H1 (cell line): ENCODE data around the gene PAPSS2. TPM values are rescaled to one million over a fixed set of nuclear protein-coding genes. Genes with fewer than 3 reads are reported as not detected.
"Not testable (repeated sequence)": the region's sequence is repeated elsewhere in the genome, so short reads cannot be mapped to it uniquely, and the experiment has no call there.

Experiments
- CTCF ChIA-PET: fragments of 300-600 bp; sonication (Branson Sonifier 250); formaldehyde crosslinking; loops from one replicate; lab custom pipeline; 2021; ENCODE audit not compliant: partially characterized antibody; lab: Charles Lee
- POLR2A ChIA-PET: fragments of 300-600 bp; sonication (Branson Sonifier 250); formaldehyde crosslinking; loops from one replicate; lab custom pipeline; 2021; ENCODE audit warnings: inconsistent platforms; ENCODE audit not compliant: partially characterized antibody; lab: Charles Lee
- DNase-seq, 2 experiments: peaks; one replicate each; pipeline versions ENCODE4 v3.0.0 to v3.0.0-alpha.2; 2010 to 2022; ENCODE audit warnings: low spot score in 2 of 2, low read depth in 1 of 2, mixed read lengths in 1 of 2
- FAIRE-seq: peaks from 2 replicates; lab custom pipeline; 2011; peaks lifted over from hg19 to GRCh38; lab: Jason Lieb, UNC
- H2AFZ ChIP-seq: 2 replicates; pipeline ENCODE4 v1.8.1; 2012; ENCODE audit warnings: low read length, inconsistent platforms
- H2AK5ac ChIP-seq: 2 replicates; pipeline ENCODE4 v1.6.1; 2013; ENCODE audit warnings: low read depth, low read length
- H2BK120ac ChIP-seq: replicated peaks from 2 replicates; pipeline ENCODE3; 2013; ENCODE audit warnings: low read depth, low read length, inconsistent platforms
- H2BK12ac ChIP-seq: 2 replicates; pipeline ENCODE4 v1.6.1; 2013; ENCODE audit warnings: low read depth, low read length
- H2BK15ac ChIP-seq: 2 replicates; pipeline ENCODE4 v1.6.1; 2013; ENCODE audit warnings: low read length
- H2BK20ac ChIP-seq: 2 replicates; pipeline ENCODE4 v1.6.1; 2013; ENCODE audit warnings: low read length
- H2BK5ac ChIP-seq: 2 replicates; pipeline ENCODE4 v1.6.1; 2013; ENCODE audit warnings: low read depth, low read length
- H3K14ac ChIP-seq: 2 replicates; pipeline ENCODE4 v1.6.1; 2013; ENCODE audit warnings: inconsistent platforms; ENCODE audit not compliant: insufficient read length
- H3K18ac ChIP-seq: 2 replicates; pipeline ENCODE4 v1.6.1; 2013; ENCODE audit warnings: low read length; ENCODE audit errors: extremely low read depth
- H3K23ac ChIP-seq: 2 replicates; pipeline ENCODE4 v1.6.1; 2013; ENCODE audit warnings: inconsistent platforms; ENCODE audit not compliant: insufficient read length
- H3K23me2 ChIP-seq: 2 replicates; pipeline ENCODE4 v1.6.1; 2013; ENCODE audit warnings: low read depth, low read length
- H3K27ac ChIP-seq: 2 replicates; pipeline ENCODE4 v1.6.1; 2011; ENCODE audit warnings: low read depth, low read length, inconsistent platforms
- H3K27me3 ChIP-seq, 4 experiments: replicated peaks in 1 of 4; 1 replicate in 1 of 4; 2 replicates in 3 of 4; pipeline versions ENCODE4 v1.6.1 to v1.8.1; 2011 to 2013; ENCODE audit warnings: low read length in 3 of 4, mild to moderate bottlenecking in 3 of 4, inconsistent platforms in 2 of 4, mixed read lengths in 2 of 4, moderate library complexity in 1 of 4; ENCODE audit not compliant: control insufficient read depth in 3 of 4, insufficient read depth in 3 of 4; ENCODE audit errors: extremely low read depth in 1 of 4
- H3K36me3 ChIP-seq, 4 experiments: 2 replicates each; pipeline versions ENCODE4 v1.6.1 to v1.8.1; 2011 to 2013; ENCODE audit warnings: mild to moderate bottlenecking in 4 of 4, low read length in 3 of 4, moderate library complexity in 2 of 4, control low read depth in 1 of 4, inconsistent platforms in 1 of 4; ENCODE audit not compliant: insufficient read depth in 4 of 4, control insufficient read depth in 2 of 4
- H3K4ac ChIP-seq: replicated peaks from 2 replicates; pipeline ENCODE3; 2013; ENCODE audit warnings: low read length, low read depth, mixed read lengths, inconsistent platforms; ENCODE audit not compliant: insufficient read length
- H3K4me1 ChIP-seq, 4 experiments: replicated peaks in 1 of 4; 1 replicate in 1 of 4; 2 replicates in 3 of 4; pipeline versions ENCODE4 v1.6.1 to v1.8.1; 2011 to 2013; ENCODE audit warnings: low read length in 3 of 4, inconsistent platforms in 2 of 4, mixed read lengths in 1 of 4; ENCODE audit not compliant: insufficient read depth in 4 of 4, control insufficient read depth in 3 of 4
- H3K4me2 ChIP-seq, 2 experiments: 2 replicates each; pipeline versions ENCODE4 v1.6.1 to v1.8.1; 2011 to 2013; ENCODE audit warnings: low read depth in 2 of 2, low read length in 2 of 2, control low read depth in 1 of 2, inconsistent platforms in 1 of 2, mild to moderate bottlenecking in 1 of 2; ENCODE audit not compliant: insufficient read depth in 1 of 2
- H3K4me3 ChIP-seq, 4 experiments: fragments of 200-600, 300-600 bp in 1 of 4; sonication (generic), shearing (Covaris generic), sonication (Bioruptor Twin) in 1 of 4; 2 replicates each; pipeline versions ENCODE4 v1.5.1 to v1.8.1; 2011 to 2016; ENCODE audit warnings: low read length in 4 of 4, low read depth in 3 of 4, control low read depth in 2 of 4, inconsistent platforms in 2 of 4, mild to moderate bottlenecking in 2 of 4, mixed read lengths in 1 of 4, moderate library complexity in 1 of 4; ENCODE audit not compliant: insufficient read depth in 2 of 4; ENCODE audit errors: extremely low read depth in 1 of 4
- H3K56ac ChIP-seq: replicated peaks from 2 replicates; pipeline ENCODE3; 2013; ENCODE audit warnings: low read depth, mild to moderate bottlenecking, mixed read lengths, low read length, inconsistent platforms; ENCODE audit not compliant: insufficient read length
- H3K79me1 ChIP-seq: 2 replicates; pipeline ENCODE4 v1.6.1; 2013; ENCODE audit warnings: low read depth, low read length, control low read depth
- H3K79me2 ChIP-seq, 2 experiments: 2 replicates each; pipeline versions ENCODE4 v1.6.1 to v1.8.1; 2012 to 2013; ENCODE audit warnings: low read length in 2 of 2, mild to moderate bottlenecking in 2 of 2, inconsistent platforms in 1 of 2; ENCODE audit not compliant: insufficient read depth in 2 of 2, control insufficient read depth in 1 of 2
- H3K9ac ChIP-seq, 4 experiments: replicated peaks in 1 of 4; 1 replicate in 1 of 4; 2 replicates in 3 of 4; pipeline versions ENCODE4 v1.6.1 to v1.8.1; 2011 to 2013; ENCODE audit warnings: low read depth in 3 of 4, low read length in 3 of 4, control low read depth in 2 of 4, mild to moderate bottlenecking in 2 of 4, moderate library complexity in 2 of 4, inconsistent platforms in 1 of 4; ENCODE audit errors: extremely low read depth in 1 of 4
- H3K9me3 ChIP-seq, 2 experiments: 2 replicates each; pipeline versions ENCODE4 v1.6.1 to v1.8.1; 2012 to 2013; ENCODE audit warnings: mild to moderate bottlenecking in 2 of 2, moderate library complexity in 2 of 2, control low read depth in 1 of 2, inconsistent platforms in 1 of 2, low read depth in 1 of 2, low read length in 1 of 2, mixed read lengths in 1 of 2; ENCODE audit not compliant: insufficient read depth in 2 of 2
- H4K20me1 ChIP-seq, 2 experiments: replicated peaks in 1 of 2; 2 replicates each; pipeline versions ENCODE3 to v1.8.1; 2011 to 2013; ENCODE audit warnings: inconsistent platforms in 2 of 2, low read length in 2 of 2, mild to moderate bottlenecking in 1 of 2; ENCODE audit not compliant: insufficient read depth in 2 of 2, control insufficient read depth in 1 of 2
- H4K5ac ChIP-seq: 2 replicates; pipeline ENCODE4 v1.6.1; 2013; ENCODE audit warnings: low read length, low read depth, mixed read lengths, inconsistent platforms; ENCODE audit not compliant: insufficient read length
- H4K8ac ChIP-seq: 2 replicates; pipeline ENCODE4 v1.8.0; 2013; ENCODE audit warnings: mild to moderate bottlenecking, moderate library complexity, low read length, inconsistent platforms; ENCODE audit not compliant: insufficient read depth; ENCODE audit errors: extremely low read depth
- H4K91ac ChIP-seq: replicated peaks from 2 replicates; pipeline ENCODE3; 2013; ENCODE audit warnings: low read length, mixed read lengths, inconsistent platforms; ENCODE audit not compliant: insufficient read length
- CEBPB ChIP-seq: IDR thresholded peaks from 2 replicates; pipeline ENCODE4 v1.6.1; 2012; ENCODE audit warnings: low read depth, low read length
- WGBS, 2 experiments: shearing (Covaris generic) in 1 of 2; methylation state at CpG; one replicate each; pipeline versions ENCODE4 v1.1.6 to v1.1.7; 2013 to 2015; ENCODE audit warnings: low lambda C conversion rate in 2 of 2, mixed read lengths in 2 of 2, inconsistent platforms in 1 of 2, low coverage in 1 of 2, missing lambda C conversion rate in 1 of 2; ENCODE audit not compliant: insufficient replicate concordance in 2 of 2, insufficient coverage in 1 of 2, insufficient read length in 1 of 2; ENCODE audit errors: extremely low coverage in 1 of 2, missing lambda C conversion rate in 1 of 2; 5-methylcytosine and 5-hydroxymethylcytosine counted together
- polyA plus RNA-seq, 7 experiments: library from polyadenylated mRNA; depleted of rRNA in 3 of 7; stranded (reverse) in 5 of 7; unstranded in 2 of 7; fragments of >200 nt in 5 of 7; fragments of 200-250 nt in 2 of 7; gene quantifications; 1 replicate in 5 of 7; 2 replicates in 1 of 7; 4 replicates in 1 of 7; pipeline versions ENCODE4 v1.2.1 to v1.2.3, GENCODE V29; 2011 to 2013; ENCODE audit warnings: missing spikeins in 2 of 7, mixed read lengths in 2 of 7
- total RNA-seq: library from RNA; stranded (reverse); fragmentation: NEBNext Ultra II Directional; extraction: Animal tissue kit (Norgen Biotek cat#: 25700); gene quantifications from 2 replicates; pipeline ENCODE4 v1.2.1, GENCODE V29; 2021

PAPSS2 gene
- total and polyA plus RNA-seq, 2 of the 8 experiments (the other 6 are each of a cell fraction or from before 2014, with no cell fraction given) = 7.6 to 20.2 TPM

DNA sequence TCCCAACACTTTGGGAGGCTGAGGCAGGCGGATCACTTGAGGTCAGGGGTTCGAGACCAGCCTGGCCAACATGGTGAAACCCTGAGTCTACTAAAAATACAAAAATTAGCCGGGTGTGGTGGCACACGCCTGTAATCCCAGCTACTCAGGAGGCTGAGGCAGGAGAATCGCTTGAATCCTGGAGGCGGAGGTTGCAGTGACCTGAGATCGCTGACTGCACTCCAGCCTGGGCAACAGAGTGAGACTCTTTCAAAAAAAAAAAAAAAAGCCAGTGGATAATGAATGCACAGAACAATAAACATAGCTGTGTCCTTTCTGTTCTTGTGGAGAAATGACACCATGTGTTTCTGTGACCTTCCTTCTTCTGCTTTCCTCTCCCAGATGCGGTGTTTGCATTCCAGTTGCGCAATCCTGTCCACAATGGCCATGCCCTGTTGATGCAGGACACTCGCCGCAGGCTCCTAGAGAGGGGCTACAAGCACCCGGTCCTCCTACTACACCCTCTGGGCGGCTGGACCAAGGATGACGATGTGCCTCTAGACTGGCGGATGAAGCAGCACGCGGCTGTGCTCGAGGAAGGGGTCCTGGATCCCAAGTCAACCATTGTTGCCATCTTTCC is 83.4 kb downstream of the PAPSS2 start:
- H3K18ac ChIP-seq, H4K5ac ChIP-seq, H3K9me3 ChIP-seq, H2BK120ac ChIP-seq, H3K9ac ChIP-seq, H2AFZ ChIP-seq, H2BK20ac ChIP-seq, H4K20me1 ChIP-seq, H3K79me2 ChIP-seq, H4K91ac ChIP-seq, H2BK5ac ChIP-seq, H3K4ac ChIP-seq, H2BK12ac ChIP-seq, H3K27me3 ChIP-seq, FAIRE-seq, H3K4me2 ChIP-seq, H3K14ac ChIP-seq, DNase-seq, H3K27ac ChIP-seq, H3K4me1 ChIP-seq, H4K8ac ChIP-seq, POLR2A ChIA-PET, H3K23me2 ChIP-seq, H3K4me3 ChIP-seq, H2AK5ac ChIP-seq, H3K56ac ChIP-seq, H2BK15ac ChIP-seq, H3K79me1 ChIP-seq, H3K23ac ChIP-seq: not testable (repeated sequence)
- CTCF ChIA-PET = interaction anchor here (0.6 to 2.5 kb wide), 3 partner anchors 9 to 85 kb away, joined by 3 to 19 read pairs (median 3); no protein-coding TSS in a partner anchor
- 94% methylated on average over 14 of the region's 18 CpGs; no CpG with 5 or more reads in 1 of the 2 experiments for WGBS, 2 experiments
- H3K36me3 ChIP-seq = peaks cover 0 to 11% (median 2%) of the 10 kb centered on the region in 4 experiments; a peak in 3 of 8 replicates
- peak; percentile 89 for TF ChIP-seq CEBPB
